H1 (cell line): ENCODE data around the gene TMBIM6. TPM values are rescaled to one million over a fixed set of nuclear protein-coding genes. Genes with fewer than 3 reads are reported as not detected.
A peak's percentile ranks its signal among the peaks of the same experiment; 100 is the strongest.

Source experiments
- CTCF ChIA-PET: fragments of 300-600 bp; sonication (Branson Sonifier 250); formaldehyde crosslinking; loops from one replicate; lab custom pipeline; 2021; ENCODE audit not compliant: partially characterized antibody; lab: Charles Lee
- POLR2A ChIA-PET: fragments of 300-600 bp; sonication (Branson Sonifier 250); formaldehyde crosslinking; loops from one replicate; lab custom pipeline; 2021; ENCODE audit warnings: inconsistent platforms; ENCODE audit not compliant: partially characterized antibody; lab: Charles Lee
- DNase-seq, 2 experiments: peaks; one replicate each; pipeline versions ENCODE4 v3.0.0 to v3.0.0-alpha.2; 2010 to 2022; ENCODE audit warnings: low spot score in 2 of 2, low read depth in 1 of 2, mixed read lengths in 1 of 2
- FAIRE-seq: peaks from 2 replicates; lab custom pipeline; 2011; peaks lifted over from hg19 to GRCh38; lab: Jason Lieb, UNC
- H2AFZ ChIP-seq: 2 replicates; pipeline ENCODE4 v1.8.1; 2012; ENCODE audit warnings: low read length, inconsistent platforms
- H2AK5ac ChIP-seq: 2 replicates; pipeline ENCODE4 v1.6.1; 2013; ENCODE audit warnings: low read depth, low read length
- H2BK120ac ChIP-seq: replicated peaks from 2 replicates; pipeline ENCODE3; 2013; ENCODE audit warnings: low read depth, low read length, inconsistent platforms
- H2BK12ac ChIP-seq: 2 replicates; pipeline ENCODE4 v1.6.1; 2013; ENCODE audit warnings: low read depth, low read length
- H2BK15ac ChIP-seq: 2 replicates; pipeline ENCODE4 v1.6.1; 2013; ENCODE audit warnings: low read length
- H2BK20ac ChIP-seq: 2 replicates; pipeline ENCODE4 v1.6.1; 2013; ENCODE audit warnings: low read length
- H2BK5ac ChIP-seq: 2 replicates; pipeline ENCODE4 v1.6.1; 2013; ENCODE audit warnings: low read depth, low read length
- H3K14ac ChIP-seq: 2 replicates; pipeline ENCODE4 v1.6.1; 2013; ENCODE audit warnings: inconsistent platforms; ENCODE audit not compliant: insufficient read length
- H3K18ac ChIP-seq: 2 replicates; pipeline ENCODE4 v1.6.1; 2013; ENCODE audit warnings: low read length; ENCODE audit errors: extremely low read depth
- H3K23ac ChIP-seq: 2 replicates; pipeline ENCODE4 v1.6.1; 2013; ENCODE audit warnings: inconsistent platforms; ENCODE audit not compliant: insufficient read length
- H3K23me2 ChIP-seq: 2 replicates; pipeline ENCODE4 v1.6.1; 2013; ENCODE audit warnings: low read depth, low read length
- H3K27ac ChIP-seq: 2 replicates; pipeline ENCODE4 v1.6.1; 2011; ENCODE audit warnings: low read depth, low read length, inconsistent platforms
- H3K27me3 ChIP-seq, 4 experiments: replicated peaks in 1 of 4; 1 replicate in 1 of 4; 2 replicates in 3 of 4; pipeline versions ENCODE4 v1.6.1 to v1.8.1; 2011 to 2013; ENCODE audit warnings: low read length in 3 of 4, mild to moderate bottlenecking in 3 of 4, inconsistent platforms in 2 of 4, mixed read lengths in 2 of 4, moderate library complexity in 1 of 4; ENCODE audit not compliant: control insufficient read depth in 3 of 4, insufficient read depth in 3 of 4; ENCODE audit errors: extremely low read depth in 1 of 4
- H3K36me3 ChIP-seq, 4 experiments: 2 replicates each; pipeline versions ENCODE4 v1.6.1 to v1.8.1; 2011 to 2013; ENCODE audit warnings: mild to moderate bottlenecking in 4 of 4, low read length in 3 of 4, moderate library complexity in 2 of 4, control low read depth in 1 of 4, inconsistent platforms in 1 of 4; ENCODE audit not compliant: insufficient read depth in 4 of 4, control insufficient read depth in 2 of 4
- H3K4ac ChIP-seq: replicated peaks from 2 replicates; pipeline ENCODE3; 2013; ENCODE audit warnings: low read length, low read depth, mixed read lengths, inconsistent platforms; ENCODE audit not compliant: insufficient read length
- H3K4me1 ChIP-seq, 4 experiments: replicated peaks in 1 of 4; 1 replicate in 1 of 4; 2 replicates in 3 of 4; pipeline versions ENCODE4 v1.6.1 to v1.8.1; 2011 to 2013; ENCODE audit warnings: low read length in 3 of 4, inconsistent platforms in 2 of 4, mixed read lengths in 1 of 4; ENCODE audit not compliant: insufficient read depth in 4 of 4, control insufficient read depth in 3 of 4
- H3K4me2 ChIP-seq, 2 experiments: 2 replicates each; pipeline versions ENCODE4 v1.6.1 to v1.8.1; 2011 to 2013; ENCODE audit warnings: low read depth in 2 of 2, low read length in 2 of 2, control low read depth in 1 of 2, inconsistent platforms in 1 of 2, mild to moderate bottlenecking in 1 of 2; ENCODE audit not compliant: insufficient read depth in 1 of 2
- H3K4me3 ChIP-seq, 4 experiments: fragments of 200-600, 300-600 bp in 1 of 4; sonication (generic), shearing (Covaris generic), sonication (Bioruptor Twin) in 1 of 4; 2 replicates each; pipeline versions ENCODE4 v1.5.1 to v1.8.1; 2011 to 2016; ENCODE audit warnings: low read length in 4 of 4, low read depth in 3 of 4, control low read depth in 2 of 4, inconsistent platforms in 2 of 4, mild to moderate bottlenecking in 2 of 4, mixed read lengths in 1 of 4, moderate library complexity in 1 of 4; ENCODE audit not compliant: insufficient read depth in 2 of 4; ENCODE audit errors: extremely low read depth in 1 of 4
- H3K56ac ChIP-seq: replicated peaks from 2 replicates; pipeline ENCODE3; 2013; ENCODE audit warnings: low read depth, mild to moderate bottlenecking, mixed read lengths, low read length, inconsistent platforms; ENCODE audit not compliant: insufficient read length
- H3K79me1 ChIP-seq: 2 replicates; pipeline ENCODE4 v1.6.1; 2013; ENCODE audit warnings: low read depth, low read length, control low read depth
- H3K79me2 ChIP-seq, 2 experiments: 2 replicates each; pipeline versions ENCODE4 v1.6.1 to v1.8.1; 2012 to 2013; ENCODE audit warnings: low read length in 2 of 2, mild to moderate bottlenecking in 2 of 2, inconsistent platforms in 1 of 2; ENCODE audit not compliant: insufficient read depth in 2 of 2, control insufficient read depth in 1 of 2
- H3K9ac ChIP-seq, 4 experiments: replicated peaks in 1 of 4; 1 replicate in 1 of 4; 2 replicates in 3 of 4; pipeline versions ENCODE4 v1.6.1 to v1.8.1; 2011 to 2013; ENCODE audit warnings: low read depth in 3 of 4, low read length in 3 of 4, control low read depth in 2 of 4, mild to moderate bottlenecking in 2 of 4, moderate library complexity in 2 of 4, inconsistent platforms in 1 of 4; ENCODE audit errors: extremely low read depth in 1 of 4
- H3K9me3 ChIP-seq, 2 experiments: 2 replicates each; pipeline versions ENCODE4 v1.6.1 to v1.8.1; 2012 to 2013; ENCODE audit warnings: mild to moderate bottlenecking in 2 of 2, moderate library complexity in 2 of 2, control low read depth in 1 of 2, inconsistent platforms in 1 of 2, low read depth in 1 of 2, low read length in 1 of 2, mixed read lengths in 1 of 2; ENCODE audit not compliant: insufficient read depth in 2 of 2
- H4K20me1 ChIP-seq, 2 experiments: replicated peaks in 1 of 2; 2 replicates each; pipeline versions ENCODE3 to v1.8.1; 2011 to 2013; ENCODE audit warnings: inconsistent platforms in 2 of 2, low read length in 2 of 2, mild to moderate bottlenecking in 1 of 2; ENCODE audit not compliant: insufficient read depth in 2 of 2, control insufficient read depth in 1 of 2
- H4K5ac ChIP-seq: 2 replicates; pipeline ENCODE4 v1.6.1; 2013; ENCODE audit warnings: low read length, low read depth, mixed read lengths, inconsistent platforms; ENCODE audit not compliant: insufficient read length
- H4K8ac ChIP-seq: 2 replicates; pipeline ENCODE4 v1.8.0; 2013; ENCODE audit warnings: mild to moderate bottlenecking, moderate library complexity, low read length, inconsistent platforms; ENCODE audit not compliant: insufficient read depth; ENCODE audit errors: extremely low read depth
- H4K91ac ChIP-seq: replicated peaks from 2 replicates; pipeline ENCODE3; 2013; ENCODE audit warnings: low read length, mixed read lengths, inconsistent platforms; ENCODE audit not compliant: insufficient read length
- CBX8 ChIP-seq: fragments of 300-800, 300-1000 bp; sonication (generic); IDR thresholded peaks from 2 replicates; pipeline ENCODE4 v1.7.1; 2016; ENCODE audit warnings: low read depth, low read length, borderline replicate concordance
- CTBP2 ChIP-seq: IDR thresholded peaks from 2 replicates; pipeline ENCODE4 v1.7.0; 2011; ENCODE audit warnings: borderline replicate concordance, mild to moderate bottlenecking, moderate library complexity, mixed read lengths, low read length; ENCODE audit not compliant: insufficient read depth, insufficient read length
- EZH2 ChIP-seq: fragments of 200-600 bp; sonication (generic); IDR thresholded peaks from 2 replicates; pipeline ENCODE4 v1.7.1; 2012; ENCODE audit warnings: low read depth, mild to moderate bottlenecking, moderate library complexity, low read length, inconsistent platforms; ENCODE audit not compliant: severe bottlenecking
- FOSL1 ChIP-seq: IDR thresholded peaks from 2 replicates; pipeline ENCODE4 v1.6.1; 2011; ENCODE audit warnings: mild to moderate bottlenecking, low read depth, low read length, moderate library complexity; ENCODE audit not compliant: insufficient read depth
- KDM1A ChIP-seq: fragments of 200-600, 300-600 bp; sonication (generic); IDR thresholded peaks from 2 replicates; pipeline ENCODE4 v1.7.1; 2016; ENCODE audit warnings: mild to moderate bottlenecking, low read length, borderline replicate concordance
- PHF8 ChIP-seq: fragments of 200-600 bp; sonication (generic); conservative IDR thresholded peaks from 2 replicates; pipeline ENCODE4 v1.7.1; 2012; ENCODE audit warnings: low read depth, mild to moderate bottlenecking, inconsistent platforms, low read length, moderate library complexity
- SP4 ChIP-seq: IDR thresholded peaks from 2 replicates; pipeline ENCODE4 v1.6.1; 2012; ENCODE audit warnings: low read length, inconsistent platforms
- WGBS, 2 experiments: shearing (Covaris generic) in 1 of 2; methylation state at CpG; one replicate each; pipeline versions ENCODE4 v1.1.6 to v1.1.7; 2013 to 2015; ENCODE audit warnings: low lambda C conversion rate in 2 of 2, mixed read lengths in 2 of 2, inconsistent platforms in 1 of 2, low coverage in 1 of 2, missing lambda C conversion rate in 1 of 2; ENCODE audit not compliant: insufficient replicate concordance in 2 of 2, insufficient coverage in 1 of 2, insufficient read length in 1 of 2; ENCODE audit errors: extremely low coverage in 1 of 2, missing lambda C conversion rate in 1 of 2; 5-methylcytosine and 5-hydroxymethylcytosine counted together
- polyA plus RNA-seq, 7 experiments: library from polyadenylated mRNA; depleted of rRNA in 3 of 7; stranded (reverse) in 5 of 7; unstranded in 2 of 7; fragments of >200 nt in 5 of 7; fragments of 200-250 nt in 2 of 7; gene quantifications; 1 replicate in 5 of 7; 2 replicates in 1 of 7; 4 replicates in 1 of 7; pipeline versions ENCODE4 v1.2.1 to v1.2.3, GENCODE V29; 2011 to 2013; ENCODE audit warnings: missing spikeins in 2 of 7, mixed read lengths in 2 of 7
- total RNA-seq: library from RNA; stranded (reverse); fragmentation: NEBNext Ultra II Directional; extraction: Animal tissue kit (Norgen Biotek cat#: 25700); gene quantifications from 2 replicates; pipeline ENCODE4 v1.2.1, GENCODE V29; 2021

Gene TMBIM6
- total and polyA plus RNA-seq, 2 of the 8 experiments (the other 6 are each of a cell fraction or from before 2014, with no cell fraction given), result 423 to 556 TPM

GRCh38 chr12:49705479-49706134, 35.8 kb upstream of the TMBIM6 start:
- Histone ChIP-seq H2BK20ac (no peak overlapping the region), H3K4me1 (peaks cover 3 to 27% (median 8%) of the 10 kb centered on the region in 4 experiments), H4K5ac (no peak overlapping the region), H4K91ac (no peak overlapping the region), H3K79me2 (peaks cover 9 to 57% of the 10 kb centered on the region in 2 experiments), H2BK5ac (peak overlapping the region; percentile 32; the same call in 1 of the 2 replicates), H2AK5ac (peak overlapping the region; percentile 44; the same call in 1 of the 2 replicates), H3K79me1 (no peaks in the 10 kb centered on the region; the same call in 1 of the 2 replicates), H3K4ac (peak overlapping the region; percentile 16), H4K20me1 (peaks cover 3 to 10% of the 10 kb centered on the region in 2 experiments), H3K9me3 (no peaks in the 10 kb centered on the region), H4K8ac (no peak overlapping the region), H3K18ac (peak overlapping the region; percentile 22; the same call in 1 of the 2 replicates), H2BK15ac (no peak overlapping the region; the same call in 1 of the 2 replicates), H2BK120ac (no peak overlapping the region), H3K4me3 (peak overlapping the region; percentile 53 to 82 (median 75); a peak in 7 of 8 replicates), H3K14ac (no peak overlapping the region), H3K23ac (no peak overlapping the region), H3K23me2 (peaks cover 10% of the 10 kb centered on the region), H2BK12ac (peak overlapping the region; percentile 78; the same call in 1 of the 2 replicates), H3K9ac (peak overlapping the region in 1 of 4 experiments; percentile 58; a peak in 1 of 7 replicates), H2AFZ (no peak overlapping the region), H3K56ac (no peak overlapping the region), H3K27ac (no peak overlapping the region), H3K36me3 (no peaks in the 10 kb centered on the region), H3K27me3 (peaks cover 1 to 9% (median 6%) of the 10 kb centered on the region in 4 experiments), H3K4me2 (peak overlapping the region; percentile 64 to 90)
- DNase-seq (no peak), FAIRE-seq (no peak)
- CTCF ChIA-PET, result interaction anchor here (0.6 to 10.3 kb wide), 14 partner anchors 10 to 125 kb away, joined by 3 to 222 read pairs (median 4); partner anchors contain the start of gene TMBIM6
- 63% methylated on average over 10 of the region's 10 CpGs; no CpG with 5 or more reads in 1 of the 2 experiments for WGBS, 2 experiments
- POLR2A ChIA-PET, result interaction anchor here (0.7 to 6.2 kb wide), 13 partner anchors 8 to 123 kb away, joined by 3 to 34 read pairs (median 5); partner anchors contain the start of genes NCKAP5L and TMBIM6
- TF ChIP-seq PHF8 (0 out of 2 replicates have a peak, but pooled peaks have one; percentile 1), CBX8 (no peak), SP4 (no peak), EZH2 (no peak), KDM1A (no peak), CTBP2 (no peak), FOSL1 (no peak)
